DMS153 (cell line): ENCODE measurements around the gene TECR.
"Not testable (repeated sequence)": the region's sequence is repeated elsewhere in the genome, so short reads cannot be mapped to it uniquely, and the experiment has no call there.

Experiments used
- DNase-seq: peaks from one replicate; lab custom pipeline; 2025; lab: John Stamatoyannopoulos, UW

Gene TECR

GRCh38 chr19:14529254-14530004 is at the start of gene TECR:
TSS of gene TECR (plus strand) at chr19:14529594. CDS start at chr19:14529697, 103 bp downstream.
- peak; percentile 99 for DNase-seq

GRCh38 chr19:14479975-14480699 is 49.3 kb upstream of the TECR start:
- DNase-seq, result no peak

GRCh38 chr19:14480700-14481079 is 48.7 kb upstream of the TECR start:
- DNase-seq, result no peak

- DNase-seq, result no peak
Observed at GRCh38 chr19:14482172-14482941, 47.0 kb upstream of the TECR start.

- no peak for DNase-seq
Observed at GRCh38 chr19:14487370-14488125, 41.8 kb upstream of the TECR start.

- no peak for DNase-seq
Observed at GRCh38 chr19:14492756-14493337, 36.5 kb upstream of the TECR start.

- no peak for DNase-seq
Observed at GRCh38 chr19:14494411-14494810, 35.0 kb upstream of the TECR start.

GRCh38 chr19:14494910-14495671 is 34.3 kb upstream of the TECR start:
- no peak for DNase-seq

- no peak for DNase-seq
Observed at GRCh38 chr19:14495672-14496028, 33.7 kb upstream of the TECR start.

- DNase-seq, result peak; percentile 98
Observed at GRCh38 chr19:14496029-14496833, 33.2 kb upstream of the TECR start, which contains the start of gene GIPC1. TSS of gene GIPC1 (minus strand) at chr19:14496127. CDS start at chr19:14482976, 13,151 bp downstream.

GRCh38 chr19:14496834-14497227 is 32.6 kb upstream of the TECR start:
- DNase-seq, result no peak

GRCh38 chr19:14497228-14497921 is 32.0 kb upstream of the TECR start:
- DNase-seq, result peak; percentile 30

GRCh38 chr19:14502334-14503092 is 26.9 kb upstream of the TECR start:
- no peak for DNase-seq

GRCh38 chr19:14503285-14503684 is 26.1 kb upstream of the TECR start:
- no peak for DNase-seq

- not testable (repeated sequence) for DNase-seq
Observed at GRCh38 chr19:14504575-14504974, 24.8 kb upstream of the TECR start.

- DNase-seq, result peak; percentile 13
Observed at GRCh38 chr19:14505488-14506239, 23.7 kb upstream of the TECR start.

GRCh38 chr19:14507704-14508542 is 21.5 kb upstream of the TECR start:
- no peak for DNase-seq
